Upper lobe of left lung (tissue), 4 donors: ENCODE results near the gene DUSP18.

ENCODE experiments used
- EP300 ChIP-seq, 4 donors: sonication (generic); formaldehyde crosslinking; IDR thresholded peaks; one replicate each; pipeline ENCODE4 v1.5.1; 2017; ENCODE audit warnings: antibody characterized with exemption in 4 of 4, control low read depth in 2 of 4
- POLR2A ChIP-seq, 4 donors: fragments of 450-650 bp; IDR thresholded peaks; one replicate each; pipeline ENCODE4 v1.5.1; 2016 to 2017; ENCODE audit warnings: antibody characterized with exemption in 4 of 4, mild to moderate bottlenecking in 2 of 4
- POLR2AphosphoS5 ChIP-seq, 2 donors: sonication (generic); formaldehyde crosslinking; IDR thresholded peaks; one replicate each; pipeline ENCODE4 v1.5.1; 2017; ENCODE audit warnings: antibody characterized with exemption in 2 of 2
- TF ChIP-seq, protein P1 (sequence below), 6 experiments: fragments of 450-650 bp in 4 of 6; fragments of 200-600 bp in 2 of 6; sonication (generic) in 2 of 6; IDR thresholded peaks; one replicate each; pipeline ENCODE4 v1.5.1; 2016 to 2019; ENCODE audit warnings: antibody characterized with exemption in 6 of 6

DNA sequence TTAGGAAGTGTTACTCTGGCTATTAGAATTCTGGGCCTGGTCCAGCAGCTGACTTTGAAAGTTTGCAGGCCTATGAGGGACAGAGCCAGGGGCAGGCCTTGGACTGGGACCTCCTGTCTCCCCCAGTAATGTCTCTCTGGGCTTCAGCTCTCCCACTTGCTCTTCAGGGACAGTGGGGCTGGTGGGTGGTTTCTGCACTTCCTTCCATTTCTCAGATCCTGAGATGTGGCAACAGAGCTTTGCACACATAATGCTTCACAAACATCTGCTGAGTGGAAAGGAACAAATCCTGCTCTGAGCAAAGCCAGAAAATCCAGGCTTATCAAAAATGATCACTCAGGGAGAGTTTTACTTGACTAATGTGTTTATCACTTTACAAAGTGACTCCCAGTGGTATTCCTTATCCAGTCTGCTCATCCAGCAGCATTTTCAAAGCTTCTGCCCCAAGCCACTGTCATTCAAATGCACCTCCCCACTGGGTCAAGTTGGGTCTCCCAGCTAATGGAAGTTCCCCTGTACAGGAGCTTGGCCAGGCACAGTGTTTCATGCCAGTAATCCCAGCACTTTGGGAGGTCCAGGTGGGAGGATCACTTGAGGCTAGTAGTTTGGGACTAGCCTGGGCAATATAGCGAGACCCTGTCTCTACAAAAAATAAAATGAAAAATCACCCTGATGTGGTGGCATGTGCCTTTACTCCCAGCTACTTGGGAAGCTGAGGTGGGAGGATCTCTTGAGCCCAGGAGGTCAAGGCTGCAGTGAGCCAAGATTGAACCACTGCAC is 13.5 kb upstream of the DUSP18 start:
- TF ChIP-seq POLR2A (IDR thresholded peaks at IDR 0.05) (no peak), POLR2AphosphoS5 (IDR thresholded peaks at IDR 0.05) (no peak), EP300 (IDR thresholded peaks at IDR 0.05) (no peak)
- TF ChIP-seq, protein P1, sequence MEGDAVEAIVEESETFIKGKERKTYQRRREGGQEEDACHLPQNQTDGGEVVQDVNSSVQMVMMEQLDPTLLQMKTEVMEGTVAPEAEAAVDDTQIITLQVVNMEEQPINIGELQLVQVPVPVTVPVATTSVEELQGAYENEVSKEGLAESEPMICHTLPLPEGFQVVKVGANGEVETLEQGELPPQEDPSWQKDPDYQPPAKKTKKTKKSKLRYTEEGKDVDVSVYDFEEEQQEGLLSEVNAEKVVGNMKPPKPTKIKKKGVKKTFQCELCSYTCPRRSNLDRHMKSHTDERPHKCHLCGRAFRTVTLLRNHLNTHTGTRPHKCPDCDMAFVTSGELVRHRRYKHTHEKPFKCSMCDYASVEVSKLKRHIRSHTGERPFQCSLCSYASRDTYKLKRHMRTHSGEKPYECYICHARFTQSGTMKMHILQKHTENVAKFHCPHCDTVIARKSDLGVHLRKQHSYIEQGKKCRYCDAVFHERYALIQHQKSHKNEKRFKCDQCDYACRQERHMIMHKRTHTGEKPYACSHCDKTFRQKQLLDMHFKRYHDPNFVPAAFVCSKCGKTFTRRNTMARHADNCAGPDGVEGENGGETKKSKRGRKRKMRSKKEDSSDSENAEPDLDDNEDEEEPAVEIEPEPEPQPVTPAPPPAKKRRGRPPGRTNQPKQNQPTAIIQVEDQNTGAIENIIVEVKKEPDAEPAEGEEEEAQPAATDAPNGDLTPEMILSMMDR (IDR thresholded peaks at IDR 0.05): no peak
